Heart right ventricle (tissue), 16 donors: ENCODE results near the gene CTDP1. TPM values are rescaled to one million over a fixed set of nuclear protein-coding genes. Genes with fewer than 3 reads are reported as not detected.

ENCODE experiments used
- ATAC-seq, 8 donors: fragments of 200-7000 bp; cut with Tn5 transposase; one replicate each; pipeline ENCODE4 v1.9.1; 2020; ENCODE audit warnings: mild to moderate bottlenecking in 8 of 8, moderate library complexity in 8 of 8, moderate number of reproducible peaks in 1 of 8
- DNase-seq, 2 donors: peaks; one replicate each; pipeline ENCODE4 v3.0.0-alpha.2; 2020
- H3K27ac ChIP-seq, 10 donors: fragments of 200-600 bp; sonication (generic) in 2 of 10; one replicate each; pipeline versions ENCODE4 v1.5.0 to v1.8.0; 2020 to 2022; ENCODE audit warnings: mild to moderate bottlenecking in 3 of 10
- H3K27me3 ChIP-seq, 7 donors: fragments of 200-600 bp; one replicate each; pipeline ENCODE4 v1.8.0; 2021 to 2022; ENCODE audit warnings: mild to moderate bottlenecking in 2 of 7
- H3K36me3 ChIP-seq, 9 donors: fragments of 200-600 bp; sonication (generic) in 1 of 9; one replicate each; pipeline versions ENCODE4 v1.5.0 to v1.8.0; 2020 to 2022; ENCODE audit warnings: mild to moderate bottlenecking in 2 of 9
- H3K4me1 ChIP-seq, 9 donors: fragments of 200-600 bp; sonication (generic) in 1 of 9; one replicate each; pipeline versions ENCODE4 v1.5.0 to v1.8.0; 2020 to 2022; ENCODE audit warnings: mild to moderate bottlenecking in 4 of 9
- H3K4me3 ChIP-seq, 10 donors: fragments of 200-600 bp; sonication (generic) in 2 of 10; one replicate each; pipeline versions ENCODE4 v1.5.0 to v1.8.0; 2020 to 2022; ENCODE audit warnings: mild to moderate bottlenecking in 7 of 10, moderate library complexity in 2 of 10
- H3K9me3 ChIP-seq, 11 donors: fragments of 200-600 bp in 10 of 11; sonication (generic) in 2 of 11; one replicate each; pipeline versions ENCODE4 v1.5.0 to v1.8.0; 2013 to 2022; ENCODE audit warnings: mild to moderate bottlenecking in 2 of 11, control low read depth in 1 of 11, moderate library complexity in 1 of 11
- CTCF ChIP-seq, 9 donors: fragments of 200-600 bp; sonication (generic) in 2 of 9; IDR thresholded peaks; one replicate each; pipeline versions ENCODE4 v1.5.0 to v1.8.0; 2021 to 2022; ENCODE audit warnings: antibody characterized with exemption in 9 of 9, mild to moderate bottlenecking in 5 of 9, moderate library complexity in 1 of 9
- WGBS, 2 donors: extraction: QIAGEN DNeasy Blood & Tissue Kit; methylation state at CpG; one replicate each; pipeline ENCODE4 v1.1.7; 2013; ENCODE audit warnings: inconsistent platforms in 1 of 2; 5-methylcytosine and 5-hydroxymethylcytosine counted together
- intact Hi-C, 10 donors: fragments of 100-400 bp; cut with DNase I; formaldehyde crosslinking; loops; one replicate each; pipeline versions ENCODE4 v1.11.1 to v1.14.2; 2022
- polyA plus RNA-seq, 2 donors: library from polyadenylated mRNA; stranded (reverse); fragments of 200-250 nt; gene quantifications; one replicate each; pipeline ENCODE4 v1.2.3, GENCODE V29; 2013
- total RNA-seq, 10 donors: library from RNA; stranded (reverse); fragmentation: NEBNext Ultra II Directional in 3 of 10; extraction: Animal tissue kit (Norgen Biotek cat#: 25700) in 3 of 10; gene quantifications; one replicate each; pipeline versions ENCODE4 v1.2.1 to v1.2.4, GENCODE V29; 2021 to 2023
- donor health status: Arrhythmogenic right ventricular cardiomyopathy.
- donor health status: ischemic (EF 13 %, LVEDD 7.1; RV severe dilation, severe dysfunction).
- donor health status: healthy with polysubstance abuse.
- donor health status: DM: no; HTN: yes; CAD: no.
- donor health status: DM: no; HTN: no; CAD: no.
- donor health status: ischemic (EF 25% LVEDD 6.9; RV normal size, moderate dysfunction).
- donor health status: ischemic (EF 25% LVEDD 5.7; RV mildly dilated, moderate dysfunction).
- donor health status: healthy.
- donor health status: DM: yes; HTN: yes; CAD: no.
- donor health status: Ischemic cardiomyopathy.
- donor health status: ischemic (EF 35%, LVEDD 5.7; RV mildly dilated, moderate dysfunction).
- donor health status: nonischemic (EF 11% LVEDD 7.7; RV severe dilation, severe dysfunction).
- donor health status: DM: yes; HTN: yes; CAD: no.
- donor health status: PGD.
- donor health status: ischemic (EF 29% LVEDD 5.4; RV normal size, mild dysfunction).
- donor health status: nonischemic (EF 23%, LVEDD 6.1; RV moderate dilation, normal function).

Gene CTDP1
- total and polyA plus RNA-seq, 12 donors = 6.8 to 12.5 (median 9.3) TPM

GRCh38 chr18:79680891-79681339, 1.3 kb downstream of the CTDP1 start:
- H3K27ac ChIP-seq = peak overlapping the region in 1 of 10 donors; percentile 100
- H3K36me3 ChIP-seq = peaks cover 0 to 30% (median 0%) of the 10 kb centered on the region in 9 donors
- intact Hi-C loops = loop anchor here in 1 of 10 donors (10.0 kb wide), 1 partner anchor 424 kb away; the partner anchor contains the start of gene ADNP2
- H3K27me3 ChIP-seq = no peaks in the 10 kb centered on the region
- WGBS, 2 donors = 64 to 72% methylated on average over 20 of the region's 20 CpGs
- peak overlapping the region in 9 of 10 donors; percentile 66 to 97 (median 82) for H3K4me3 ChIP-seq
- no peak for DNase-seq
- no peak for ATAC-seq
- no peak for TF ChIP-seq CTCF (IDR thresholded peaks at IDR 0.05)
- H3K4me1 ChIP-seq = peaks cover 9 to 71% (median 31%) of the 10 kb centered on the region in 9 donors
- no peaks in the 10 kb centered on the region for H3K9me3 ChIP-seq

GRCh38 chr18:79681484-79682387, 2.1 kb downstream of the CTDP1 start:
- ATAC-seq (no peak), DNase-seq (no peak)
- intact Hi-C loops = loop anchor here in 1 of 10 donors (10.0 kb wide), 1 partner anchor 423 kb away; the partner anchor contains the start of gene ADNP2
- no peak for TF ChIP-seq CTCF (IDR thresholded peaks at IDR 0.05)
- 85 to 88% methylated on average over 21 of the region's 21 CpGs for WGBS, 2 donors
- H3K27ac ChIP-seq = peak overlapping the region in 1 of 10 donors; percentile 100
- H3K27me3 ChIP-seq = no peaks in the 10 kb centered on the region
- H3K4me1 ChIP-seq = peaks cover 9 to 72% (median 31%) of the 10 kb centered on the region in 9 donors
- H3K9me3 ChIP-seq = no peaks in the 10 kb centered on the region
- H3K36me3 ChIP-seq = peaks cover 0 to 21% (median 0%) of the 10 kb centered on the region in 9 donors
- peak overlapping the region in 3 of 10 donors; percentile 77 to 96 (median 84) for H3K4me3 ChIP-seq

- no peaks in the 10 kb centered on the region for H3K27me3 ChIP-seq
- no peak overlapping the region for H3K27ac ChIP-seq
- 89 to 91% methylated on average over 11 of the region's 11 CpGs for WGBS, 2 donors
- no peak for ATAC-seq
- H3K4me1 ChIP-seq = peaks cover 9 to 68% (median 28%) of the 10 kb centered on the region in 9 donors
- TF ChIP-seq CTCF (IDR thresholded peaks at IDR 0.05) = no peak
- no peaks in the 10 kb centered on the region for H3K9me3 ChIP-seq
- intact Hi-C loops = loop anchor here in 1 of 10 donors (10.0 kb wide), 1 partner anchor 422 kb away; the partner anchor contains the start of gene ADNP2
- H3K36me3 ChIP-seq = peaks cover 0 to 14% (median 0%) of the 10 kb centered on the region in 9 donors
- no peak overlapping the region for H3K4me3 ChIP-seq
- DNase-seq = no peak
Observed at GRCh38 chr18:79682481-79682880, 2.9 kb downstream of the CTDP1 start.

- DNase-seq (no peak), ATAC-seq (no peak)
- WGBS, 2 donors = 84 to 86% methylated on average over 15 of the region's 15 CpGs
- no peak for TF ChIP-seq CTCF (IDR thresholded peaks at IDR 0.05)
- H3K4me1 ChIP-seq = peaks cover 9 to 67% (median 24%) of the 10 kb centered on the region in 9 donors
- H3K27ac ChIP-seq = no peak overlapping the region
- H3K27me3 ChIP-seq = no peaks in the 10 kb centered on the region
- no peaks in the 10 kb centered on the region for H3K9me3 ChIP-seq
- H3K36me3 ChIP-seq = peaks cover 0 to 12% (median 0%) of the 10 kb centered on the region in 9 donors
- no peak overlapping the region for H3K4me3 ChIP-seq
- intact Hi-C loops = loop anchor here in 1 of 10 donors (10.0 kb wide), 1 partner anchor 422 kb away; the partner anchor contains the start of gene ADNP2
Observed at GRCh38 chr18:79682894-79683625, 3.5 kb downstream of the CTDP1 start.
